Measurements from ENCODE around the gene LEUTX.

GRCh38 chr19:39819786-39820185 is 41.1 kb downstream of the LEUTX start:
- TF ChIP-seq, protein P1, sequence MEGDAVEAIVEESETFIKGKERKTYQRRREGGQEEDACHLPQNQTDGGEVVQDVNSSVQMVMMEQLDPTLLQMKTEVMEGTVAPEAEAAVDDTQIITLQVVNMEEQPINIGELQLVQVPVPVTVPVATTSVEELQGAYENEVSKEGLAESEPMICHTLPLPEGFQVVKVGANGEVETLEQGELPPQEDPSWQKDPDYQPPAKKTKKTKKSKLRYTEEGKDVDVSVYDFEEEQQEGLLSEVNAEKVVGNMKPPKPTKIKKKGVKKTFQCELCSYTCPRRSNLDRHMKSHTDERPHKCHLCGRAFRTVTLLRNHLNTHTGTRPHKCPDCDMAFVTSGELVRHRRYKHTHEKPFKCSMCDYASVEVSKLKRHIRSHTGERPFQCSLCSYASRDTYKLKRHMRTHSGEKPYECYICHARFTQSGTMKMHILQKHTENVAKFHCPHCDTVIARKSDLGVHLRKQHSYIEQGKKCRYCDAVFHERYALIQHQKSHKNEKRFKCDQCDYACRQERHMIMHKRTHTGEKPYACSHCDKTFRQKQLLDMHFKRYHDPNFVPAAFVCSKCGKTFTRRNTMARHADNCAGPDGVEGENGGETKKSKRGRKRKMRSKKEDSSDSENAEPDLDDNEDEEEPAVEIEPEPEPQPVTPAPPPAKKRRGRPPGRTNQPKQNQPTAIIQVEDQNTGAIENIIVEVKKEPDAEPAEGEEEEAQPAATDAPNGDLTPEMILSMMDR (IDR thresholded peaks at IDR 0.05) = no peak
- TF ChIP-seq POLR2AphosphoS5 (IDR thresholded peaks at IDR 0.05) = no peak

All from stomach (tissue), 4 donors.